Measurements from ENCODE around the gene DEXI. TPM values are rescaled to one million over a fixed set of nuclear protein-coding genes. Genes with fewer than 3 reads are reported as not detected.

DEXI gene
- total RNA-seq, 1 donor from 2014 or later = 37.2 TPM

GRCh38 chr16:10940501-10941079 lies 1.7 kb downstream of the DEXI start:
- Mint-ChIP-seq H3K4me1 (ENCODE audit: low read depth) (peaks cover 75% of the 10 kb centered on the region), H3K27ac (ENCODE audit: unreplicated experiment) (peak overlapping the region; percentile 66)
- no peak for DNase-seq (ENCODE audit: low spot score)

GRCh38 chr16:10939649-10940234 lies 2.5 kb downstream of the DEXI start:
- no peaks in the 10 kb centered on the region for H3K9me3 Mint-ChIP-seq (ENCODE audit: low read depth)
- no peak for TF ChIP-seq CTCF (IDR thresholded peaks at IDR 0.05)
- DNase-seq (ENCODE audit: low spot score) = no peak
- no peaks in the 10 kb centered on the region for H3K27me3 Mint-ChIP-seq (ENCODE audit: low read depth)
- H3K4me3 Mint-ChIP-seq (ENCODE audit: unreplicated experiment) = peak overlapping the region; percentile 94
- peak overlapping the region; percentile 0 for H3K27ac Mint-ChIP-seq (ENCODE audit: unreplicated experiment)
- H3K4me1 Mint-ChIP-seq (ENCODE audit: low read depth) = peaks cover 68% of the 10 kb centered on the region
- H3K36me3 Mint-ChIP-seq (ENCODE audit: low read depth) = peaks cover 5% of the 10 kb centered on the region

More at GRCh38 chr16:10940501-10941079, 1.7 kb downstream of the DEXI start:
- no peaks in the 10 kb centered on the region for H3K9me3 Mint-ChIP-seq (ENCODE audit: low read depth)
- peak overlapping the region; percentile 94 for H3K4me3 Mint-ChIP-seq (ENCODE audit: unreplicated experiment)
- TF ChIP-seq CTCF (IDR thresholded peaks at IDR 0.05) = no peak
- no peaks in the 10 kb centered on the region for H3K27me3 Mint-ChIP-seq (ENCODE audit: low read depth)
- H3K36me3 Mint-ChIP-seq (ENCODE audit: low read depth) = peaks cover 5% of the 10 kb centered on the region

- Mint-ChIP-seq H3K4me3 (ENCODE audit: unreplicated experiment) (no peak overlapping the region), H3K36me3 (ENCODE audit: low read depth) (peaks cover 5% of the 10 kb centered on the region), H3K27ac (ENCODE audit: unreplicated experiment) (no peak overlapping the region), H3K4me1 (ENCODE audit: low read depth) (peaks cover 66% of the 10 kb centered on the region), H3K27me3 (ENCODE audit: low read depth) (no peaks in the 10 kb centered on the region), H3K9me3 (ENCODE audit: low read depth) (no peaks in the 10 kb centered on the region)
- no peak for TF ChIP-seq CTCF (IDR thresholded peaks at IDR 0.05)
- no peak for DNase-seq (ENCODE audit: low spot score)
Observed at GRCh38 chr16:10938796-10939648, 3.2 kb downstream of the DEXI start.

- Mint-ChIP-seq H3K9me3 (ENCODE audit: low read depth) (no peaks in the 10 kb centered on the region), H3K4me1 (ENCODE audit: low read depth) (peaks cover 68% of the 10 kb centered on the region), H3K36me3 (ENCODE audit: low read depth) (peaks cover 7% of the 10 kb centered on the region), H3K4me3 (ENCODE audit: unreplicated experiment) (no peak overlapping the region), H3K27me3 (ENCODE audit: low read depth) (no peaks in the 10 kb centered on the region), H3K27ac (ENCODE audit: unreplicated experiment) (no peak overlapping the region)
- DNase-seq (ENCODE audit: low spot score) = no peak
- no peak for TF ChIP-seq CTCF (IDR thresholded peaks at IDR 0.05)
Observed at GRCh38 chr16:10938321-10938720, 3.9 kb downstream of the DEXI start.

- Mint-ChIP-seq H3K4me1 (ENCODE audit: low read depth) (peaks cover 67% of the 10 kb centered on the region), H3K9me3 (ENCODE audit: low read depth) (no peaks in the 10 kb centered on the region), H3K27me3 (ENCODE audit: low read depth) (no peaks in the 10 kb centered on the region), H3K27ac (ENCODE audit: unreplicated experiment) (peak overlapping the region; percentile 12), H3K36me3 (ENCODE audit: low read depth) (peaks cover 7% of the 10 kb centered on the region), H3K4me3 (ENCODE audit: unreplicated experiment) (no peak overlapping the region)
- TF ChIP-seq CTCF (IDR thresholded peaks at IDR 0.05) = no peak
- no peak for DNase-seq (ENCODE audit: low spot score)
Observed at GRCh38 chr16:10937068-10937859, 5.0 kb downstream of the DEXI start.
